ENCODE results near the gene SPHK2.

SPHK2 gene

DNA sequence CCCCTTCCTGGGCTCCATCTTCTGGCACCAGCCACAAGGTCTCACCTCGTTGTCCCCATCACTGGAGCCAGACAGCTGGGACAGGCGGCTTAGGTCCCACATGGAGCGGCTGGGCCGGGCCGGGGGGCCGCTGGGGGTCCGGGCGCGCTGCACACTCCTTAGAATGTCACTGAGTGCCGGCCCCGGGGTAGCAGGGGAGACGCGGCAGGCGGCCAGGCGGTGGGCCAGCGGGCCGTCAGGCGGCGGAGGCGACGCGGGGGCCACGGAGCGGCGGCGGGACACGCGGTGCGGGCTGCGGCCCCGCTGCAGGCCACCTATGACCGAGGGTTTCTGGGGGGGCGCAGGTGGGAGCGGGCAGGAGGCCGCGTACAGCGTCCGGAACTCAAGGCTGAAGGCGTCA lies 15.9 kb upstream of the SPHK2 start:
- in situ Hi-C loops (cut with MboI; ENCODE audit: low pct_unique_long_range_greater_than_20kb, low sequenced_read_pairs, unreplicated experiment): no loop called here

DNA sequence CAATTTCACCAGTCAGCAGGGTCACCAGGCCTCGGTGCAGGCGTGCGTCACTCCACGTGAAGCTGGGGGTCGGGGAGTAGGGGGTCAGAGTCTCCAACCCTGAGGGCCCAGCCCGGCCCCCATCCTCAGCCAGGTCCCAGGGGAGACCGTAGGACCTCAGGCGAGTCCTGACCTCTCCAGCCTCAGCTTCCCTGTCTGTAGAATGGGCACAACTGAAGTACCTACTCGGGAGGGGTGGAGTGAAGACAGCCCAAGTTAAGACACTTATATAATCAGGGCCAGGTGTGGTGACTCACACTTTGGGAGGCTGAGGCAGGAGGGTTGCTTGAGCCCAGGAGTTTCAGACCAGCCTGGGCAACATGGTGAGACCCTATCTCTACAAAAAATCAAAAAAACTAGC lies 15.5 kb upstream of the SPHK2 start:
- DNase-seq (ENCODE audit: low spot score): no peak
- in situ Hi-C loops (cut with MboI; ENCODE audit: low pct_unique_long_range_greater_than_20kb, low sequenced_read_pairs, unreplicated experiment): no loop called here
- TF ChIP-seq, protein P1, sequence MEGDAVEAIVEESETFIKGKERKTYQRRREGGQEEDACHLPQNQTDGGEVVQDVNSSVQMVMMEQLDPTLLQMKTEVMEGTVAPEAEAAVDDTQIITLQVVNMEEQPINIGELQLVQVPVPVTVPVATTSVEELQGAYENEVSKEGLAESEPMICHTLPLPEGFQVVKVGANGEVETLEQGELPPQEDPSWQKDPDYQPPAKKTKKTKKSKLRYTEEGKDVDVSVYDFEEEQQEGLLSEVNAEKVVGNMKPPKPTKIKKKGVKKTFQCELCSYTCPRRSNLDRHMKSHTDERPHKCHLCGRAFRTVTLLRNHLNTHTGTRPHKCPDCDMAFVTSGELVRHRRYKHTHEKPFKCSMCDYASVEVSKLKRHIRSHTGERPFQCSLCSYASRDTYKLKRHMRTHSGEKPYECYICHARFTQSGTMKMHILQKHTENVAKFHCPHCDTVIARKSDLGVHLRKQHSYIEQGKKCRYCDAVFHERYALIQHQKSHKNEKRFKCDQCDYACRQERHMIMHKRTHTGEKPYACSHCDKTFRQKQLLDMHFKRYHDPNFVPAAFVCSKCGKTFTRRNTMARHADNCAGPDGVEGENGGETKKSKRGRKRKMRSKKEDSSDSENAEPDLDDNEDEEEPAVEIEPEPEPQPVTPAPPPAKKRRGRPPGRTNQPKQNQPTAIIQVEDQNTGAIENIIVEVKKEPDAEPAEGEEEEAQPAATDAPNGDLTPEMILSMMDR (IDR thresholded peaks at IDR 0.05; ENCODE audit: extremely low read depth, insufficient read depth, missing control alignments): no peak

More for the DNA sequence above, 15.9 kb upstream of the SPHK2 start:
- DNase-seq (ENCODE audit: low spot score): no peak
- TF ChIP-seq, protein P1 (IDR thresholded peaks at IDR 0.05; ENCODE audit: extremely low read depth, insufficient read depth, missing control alignments): no peak

DNA sequence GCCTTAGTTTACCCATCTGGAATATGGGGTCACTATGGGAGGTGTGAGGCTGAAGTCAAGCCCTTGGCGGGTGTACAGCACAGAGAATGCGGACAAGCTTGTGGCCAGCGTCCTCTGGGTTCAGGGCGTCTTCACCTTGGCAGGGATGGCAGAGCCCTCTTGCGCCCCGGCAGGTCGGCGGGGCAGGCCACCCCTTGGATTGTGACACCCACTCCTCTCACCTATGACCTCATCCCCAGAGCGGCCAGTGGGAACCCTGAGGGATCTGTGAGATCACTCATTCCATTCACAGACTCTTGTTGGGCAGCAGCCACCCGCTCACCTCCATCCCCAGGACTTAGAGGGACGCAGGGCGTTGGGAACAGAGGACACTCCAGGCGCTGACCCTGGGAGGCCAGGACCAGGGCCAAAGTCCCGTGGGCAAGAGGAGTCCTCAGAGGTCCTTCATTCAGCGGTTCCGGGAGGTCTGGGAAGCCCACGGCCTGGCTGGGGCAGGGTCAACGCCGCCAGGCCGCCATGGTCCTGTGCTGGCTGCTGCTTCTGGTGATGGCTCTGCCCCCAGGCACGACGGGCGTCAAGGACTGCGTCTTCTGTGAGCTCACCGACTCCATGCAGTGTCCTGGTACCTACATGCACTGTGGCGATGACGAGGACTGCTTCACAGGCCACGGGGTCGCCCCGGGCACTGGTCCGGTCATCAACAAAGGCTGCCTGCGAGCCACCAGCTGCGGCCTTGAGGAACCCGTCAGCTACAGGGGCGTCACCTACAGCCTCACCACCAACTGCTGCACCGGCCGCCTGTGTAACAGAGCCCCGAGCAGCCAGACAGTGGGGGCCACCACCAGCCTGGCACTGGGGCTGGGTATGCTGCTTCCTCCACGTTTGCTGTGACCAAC lies 12.6 kb upstream of the SPHK2 start, which contains the start of gene SPACA4:
Gene SPACA4, plus strand, starts transcription at position 280 of the 896 bp plus-strand sequence. Its CDS starts 237 bp downstream, at position 517.
- in situ Hi-C loops (cut with MboI; ENCODE audit: low pct_unique_long_range_greater_than_20kb, low sequenced_read_pairs, unreplicated experiment): no loop called here
- no peak for DNase-seq (ENCODE audit: low spot score)
- TF ChIP-seq, protein P1 (IDR thresholded peaks at IDR 0.05; ENCODE audit: extremely low read depth, insufficient read depth, missing control alignments): no peak

DNA sequence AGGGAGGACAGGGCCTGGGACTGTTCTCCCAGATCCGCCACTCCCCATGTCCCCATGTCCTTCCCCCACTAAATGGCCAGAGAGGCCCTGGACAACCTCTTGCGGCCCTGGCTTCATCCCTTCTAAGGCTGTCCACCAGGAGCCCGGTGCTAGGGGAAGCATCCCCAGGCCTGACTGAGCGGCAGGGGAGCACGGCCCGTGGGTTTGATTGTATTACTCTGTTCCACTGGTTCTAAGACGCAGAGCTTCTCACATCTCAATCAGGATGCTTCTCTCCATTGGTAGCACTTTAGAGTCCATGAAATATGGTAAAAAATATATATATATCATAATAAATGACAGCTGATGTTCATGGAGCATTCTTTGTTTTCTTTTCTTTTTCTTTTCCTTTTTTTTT lies 11.9 kb upstream of the SPHK2 start:
- no peak for DNase-seq (ENCODE audit: low spot score)
- in situ Hi-C loops (cut with MboI; ENCODE audit: low pct_unique_long_range_greater_than_20kb, low sequenced_read_pairs, unreplicated experiment): no loop called here

DNA sequence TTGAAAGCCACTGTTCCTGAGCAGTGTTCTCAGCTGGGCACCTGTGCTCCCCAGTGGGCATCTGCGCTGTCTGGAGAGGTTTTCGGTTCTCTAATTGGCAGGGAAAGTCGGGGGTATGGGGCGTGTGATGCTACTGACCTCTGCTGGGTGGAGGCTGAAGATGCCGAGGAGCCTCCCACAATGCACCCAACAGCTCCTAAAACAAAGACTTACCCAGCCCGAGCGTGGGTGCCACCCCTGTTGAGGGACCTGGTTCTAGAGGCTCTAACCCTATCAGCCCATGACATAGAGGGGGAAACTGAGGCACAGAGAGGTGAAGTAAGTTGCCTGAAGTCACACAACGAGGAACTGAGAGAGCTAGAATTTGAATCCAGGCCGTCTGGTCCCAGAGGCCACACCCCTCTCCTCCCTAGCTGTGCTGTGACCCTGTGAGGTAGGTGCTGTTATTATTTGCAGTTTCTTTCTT lies 10.5 kb upstream of the SPHK2 start:
- TF ChIP-seq, protein P1 (IDR thresholded peaks at IDR 0.05; ENCODE audit: extremely low read depth, insufficient read depth, missing control alignments): peak; percentile 76

More for the DNA sequence above, 11.9 kb upstream of the SPHK2 start:
- TF ChIP-seq, protein P1 (IDR thresholded peaks at IDR 0.05; ENCODE audit: extremely low read depth, insufficient read depth, missing control alignments): no peak

DNA sequence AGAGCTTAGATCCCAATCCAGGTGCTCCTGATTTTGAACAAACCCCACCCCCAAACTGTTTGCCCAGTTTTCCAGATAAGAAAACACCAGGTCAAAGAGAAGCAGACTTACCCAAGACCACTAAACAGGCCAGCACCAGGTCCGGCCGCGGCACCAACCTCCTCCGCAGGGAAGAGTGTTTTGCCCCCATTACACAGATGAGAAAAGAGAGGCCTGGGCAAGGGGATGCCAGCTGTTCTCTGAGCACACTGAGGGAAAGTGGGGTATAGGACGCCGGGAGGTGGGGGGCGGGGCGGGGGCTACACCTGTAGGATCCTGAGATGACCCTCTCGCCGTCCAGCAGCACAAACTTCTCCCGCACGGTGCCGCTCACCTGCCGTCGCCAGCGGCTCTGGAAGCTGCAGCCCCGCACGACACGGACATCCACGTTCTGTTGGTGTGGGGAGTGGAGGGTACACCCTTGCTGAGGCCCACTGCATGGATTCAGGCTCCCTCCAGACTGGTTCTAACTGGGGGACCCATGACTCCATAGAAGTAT lies 9.7 kb upstream of the SPHK2 start:
- no peak for DNase-seq (ENCODE audit: low spot score)
- in situ Hi-C loops (cut with MboI; ENCODE audit: low pct_unique_long_range_greater_than_20kb, low sequenced_read_pairs, unreplicated experiment): no loop called here
- TF ChIP-seq, protein P1 (IDR thresholded peaks at IDR 0.05; ENCODE audit: extremely low read depth, insufficient read depth, missing control alignments): no peak

More for the DNA sequence above, 10.5 kb upstream of the SPHK2 start:
- peak; percentile 84 for DNase-seq (ENCODE audit: low spot score)
- in situ Hi-C loops (cut with MboI; ENCODE audit: low pct_unique_long_range_greater_than_20kb, low sequenced_read_pairs, unreplicated experiment): no loop called here
